ENCODE results near the gene ZNF469.
"Not testable (repeated sequence)": the region's sequence is repeated elsewhere in the genome, so short reads cannot be mapped to it uniquely, and the experiment has no call there.

The ZNF469 gene

DNA sequence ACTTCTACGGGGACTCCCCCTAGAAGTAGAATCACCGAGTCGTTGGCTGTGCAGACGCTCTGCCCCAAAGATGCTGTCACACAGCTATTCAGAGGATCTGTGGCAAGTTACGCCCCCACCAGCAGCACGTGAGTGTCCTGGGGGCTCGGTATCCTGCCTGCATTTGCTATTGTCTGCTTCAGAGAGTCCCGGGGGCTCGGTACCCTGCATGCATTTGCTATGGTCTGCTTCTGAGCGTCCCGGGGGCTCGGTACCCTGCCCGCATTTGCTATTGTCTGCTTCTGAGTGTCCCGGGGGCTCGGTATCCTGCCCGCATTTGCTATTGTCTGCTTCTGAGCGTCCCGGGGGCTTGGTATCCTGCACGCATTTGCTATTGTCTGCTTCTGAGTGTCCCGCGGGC lies 23.8 kb upstream of the ZNF469 start:
- DNase-seq: no peak

DNA sequence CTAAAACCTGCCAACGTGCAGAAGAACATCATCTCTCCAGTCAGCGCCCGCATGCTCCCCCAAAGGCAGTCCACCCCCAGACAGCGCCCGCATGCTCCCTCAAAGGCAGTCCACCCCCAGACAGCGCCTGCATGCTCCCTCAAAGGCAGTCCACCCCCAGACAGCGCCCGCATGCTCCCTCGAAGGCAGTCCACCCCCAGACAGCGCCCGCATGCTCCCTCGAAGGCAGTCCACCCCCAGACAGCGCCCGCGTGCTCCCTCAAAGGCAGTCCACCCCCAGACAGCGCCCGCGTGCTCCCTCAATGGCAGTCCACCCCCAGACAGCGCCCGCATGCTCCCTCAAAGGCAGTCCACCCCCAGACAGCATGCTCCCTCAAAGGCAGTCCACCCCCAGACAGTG lies 22.4 kb upstream of the ZNF469 start:
- DNase-seq: not testable (repeated sequence)

DNA sequence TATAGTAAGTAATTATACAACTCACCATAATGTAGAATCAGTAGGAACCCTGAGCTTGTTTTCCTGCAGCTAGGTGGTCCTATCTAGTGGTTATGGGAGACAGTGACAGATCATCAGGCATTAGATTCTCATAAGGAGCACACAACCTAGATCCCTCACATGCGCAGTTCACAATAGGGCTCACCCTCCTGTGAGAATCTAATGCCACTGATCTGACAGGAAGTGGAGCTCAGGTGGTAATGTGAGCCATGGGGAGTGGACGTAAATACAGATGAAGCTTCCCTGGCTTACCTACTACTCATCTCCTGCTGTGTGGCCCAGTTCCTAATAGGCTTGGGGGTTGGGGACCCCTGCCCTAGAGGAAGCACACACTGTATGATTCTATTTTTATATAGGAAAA lies 21.8 kb upstream of the ZNF469 start:
- no peak for DNase-seq

DNA sequence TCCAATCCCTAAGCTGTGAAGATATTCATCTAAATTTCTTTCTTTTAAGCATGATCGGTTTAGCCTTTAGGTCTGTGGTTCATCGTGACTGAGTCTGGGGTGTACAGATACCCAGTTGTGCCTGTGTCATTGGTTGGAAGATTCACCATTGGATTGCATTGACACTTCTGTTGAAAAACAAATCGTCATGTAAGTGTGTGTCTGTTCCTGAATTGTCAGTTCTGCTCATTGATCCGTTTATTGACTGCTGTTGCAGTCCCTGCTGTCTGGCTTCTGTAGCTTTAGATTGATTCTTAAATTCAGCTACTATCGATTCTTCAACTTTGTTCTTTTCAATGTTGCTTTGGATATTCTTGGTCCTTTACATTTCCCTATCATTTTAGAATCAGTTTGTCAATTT lies 21.0 kb upstream of the ZNF469 start:
- no peak for DNase-seq

DNA sequence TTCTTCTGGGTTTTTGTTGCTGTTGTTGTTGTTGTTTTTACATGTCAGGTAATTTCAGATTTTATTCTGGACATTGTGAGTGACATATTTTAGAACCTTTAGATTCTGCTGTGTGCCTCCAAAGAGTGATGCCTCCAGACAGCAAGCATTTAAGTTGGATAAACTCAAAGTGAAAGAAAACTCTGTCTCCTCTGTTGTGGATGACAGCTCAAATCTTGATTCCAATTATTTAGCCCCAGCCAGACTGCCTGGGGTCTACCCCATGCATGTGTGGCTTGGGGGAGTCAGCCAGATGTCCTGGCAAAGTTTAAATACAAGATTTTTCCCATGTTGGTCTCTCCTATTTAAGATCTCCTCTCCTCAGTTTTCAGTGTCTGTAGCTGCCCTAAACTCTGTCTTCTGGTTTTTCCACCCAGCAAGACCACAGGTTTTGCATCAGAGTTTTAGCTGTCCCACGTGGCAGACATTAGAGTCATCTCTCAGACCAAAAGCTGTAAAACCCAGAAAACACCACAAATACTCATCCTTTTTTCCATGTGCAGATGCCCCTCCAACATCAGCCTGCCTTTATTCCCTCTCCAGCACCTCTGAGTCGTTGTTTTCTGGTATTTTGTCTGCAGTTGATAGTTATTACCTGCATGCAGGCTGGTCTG lies 19.4 kb upstream of the ZNF469 start:
- no peak for DNase-seq

DNA sequence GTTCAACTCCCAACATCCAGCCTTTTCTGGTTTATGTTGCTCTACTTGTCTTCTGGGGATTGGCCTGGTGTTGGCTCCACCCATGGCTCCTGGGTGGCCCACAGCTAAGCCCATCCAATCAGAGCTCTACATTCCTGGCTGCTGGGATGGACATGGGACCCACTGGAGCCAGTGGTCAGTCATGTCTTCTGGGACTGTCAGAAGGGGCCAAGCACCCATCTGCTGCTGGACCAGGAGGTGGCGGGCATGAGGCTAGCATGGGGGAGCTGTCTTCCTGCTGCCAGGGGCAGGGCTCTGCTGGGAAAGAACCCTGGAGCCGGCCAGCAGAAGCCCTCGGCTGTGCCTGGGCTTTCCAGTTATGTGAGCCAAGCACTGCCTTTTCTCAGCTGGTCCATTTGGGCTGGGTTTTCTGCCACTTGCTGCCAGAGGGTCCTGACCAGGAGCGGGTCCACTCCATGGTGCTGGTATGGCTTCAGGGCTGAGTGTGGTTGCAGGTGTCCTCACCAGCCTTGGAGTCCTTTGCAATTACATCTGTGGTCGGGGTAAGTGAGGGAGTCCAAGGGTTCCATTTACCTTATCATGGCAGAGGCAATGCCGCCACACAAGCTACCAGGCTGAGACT lies 17.4 kb upstream of the ZNF469 start:
- DNase-seq: no peak

DNA sequence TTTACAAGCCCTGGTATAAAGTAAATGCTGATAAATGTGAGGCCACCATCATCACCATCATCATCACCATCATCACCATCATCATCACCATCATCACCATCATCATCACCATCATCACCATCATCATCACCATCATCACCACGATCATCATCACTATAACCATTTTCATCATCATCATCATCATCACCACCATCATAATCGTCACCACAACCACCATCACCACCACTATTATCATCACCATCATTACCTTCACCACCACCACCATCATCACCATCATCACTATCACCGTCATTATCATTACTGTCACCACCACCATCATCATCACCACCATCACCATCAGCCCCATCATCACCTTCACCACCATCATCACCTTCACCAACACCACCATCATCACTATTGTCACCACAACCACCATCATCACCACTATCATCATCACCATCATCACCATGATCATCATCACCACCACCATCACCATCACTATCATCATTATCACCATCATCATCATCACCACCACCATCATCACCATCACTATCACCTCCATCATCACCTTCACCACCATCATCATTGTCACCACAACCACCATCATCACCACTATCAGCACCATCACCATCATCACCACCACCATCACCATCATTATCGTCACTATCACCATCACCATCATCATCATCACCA lies 16.6 kb upstream of the ZNF469 start:
- no peak for DNase-seq

DNA sequence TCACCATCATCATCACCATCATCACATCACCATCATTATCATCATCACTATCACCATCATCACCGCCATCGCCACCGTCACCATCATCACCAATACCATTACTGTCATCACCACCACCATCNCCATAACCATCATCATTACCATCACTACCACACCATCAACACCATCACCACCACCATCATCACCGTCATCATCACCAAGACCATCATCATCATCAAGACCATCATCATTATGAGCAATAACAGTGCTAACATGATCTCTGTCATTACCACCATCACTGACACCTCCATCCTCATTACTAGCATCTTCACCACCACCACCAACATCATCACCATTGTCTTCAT lies 16.1 kb upstream of the ZNF469 start:
- no peak for DNase-seq

DNA sequence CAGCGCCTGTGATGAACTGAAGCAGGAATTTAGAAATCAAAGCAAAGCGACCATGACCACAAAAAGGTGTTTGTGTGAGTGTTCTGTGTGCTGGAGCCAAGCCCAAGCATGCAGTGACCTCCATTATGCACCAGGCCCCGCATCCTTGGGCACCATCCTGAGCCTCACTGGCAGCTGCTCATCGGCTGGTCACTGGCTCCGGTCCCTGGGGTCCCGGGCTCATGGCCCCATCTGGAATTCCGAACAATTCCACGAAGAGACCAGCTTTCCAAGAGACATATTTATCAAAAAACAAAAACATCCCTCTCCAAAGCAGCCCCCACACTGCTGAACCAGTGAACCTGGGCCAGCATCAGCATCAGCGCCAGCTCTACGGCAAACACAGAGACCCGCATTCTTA lies 15.2 kb upstream of the ZNF469 start:
- no peak for DNase-seq

DNA sequence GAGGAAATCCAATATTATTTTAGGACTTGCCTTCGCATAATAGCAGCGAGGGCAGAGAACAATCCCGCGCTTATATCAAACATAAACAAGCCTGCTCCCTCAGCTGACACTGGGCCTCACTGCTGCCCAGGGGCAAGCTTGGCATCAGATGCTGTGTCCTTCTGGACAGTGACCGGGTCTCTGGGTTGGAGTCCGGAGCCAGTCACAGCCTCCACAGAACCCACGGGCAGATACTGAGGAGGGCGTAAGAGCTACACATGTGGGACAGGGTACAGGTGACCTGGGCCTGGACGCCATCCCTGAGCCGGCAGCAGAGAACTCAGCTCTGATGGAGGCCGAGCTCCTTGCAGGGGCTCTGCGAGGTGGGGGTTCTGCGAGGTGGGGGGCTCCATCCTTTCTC lies 14.7 kb upstream of the ZNF469 start:
- DNase-seq: no peak

DNA sequence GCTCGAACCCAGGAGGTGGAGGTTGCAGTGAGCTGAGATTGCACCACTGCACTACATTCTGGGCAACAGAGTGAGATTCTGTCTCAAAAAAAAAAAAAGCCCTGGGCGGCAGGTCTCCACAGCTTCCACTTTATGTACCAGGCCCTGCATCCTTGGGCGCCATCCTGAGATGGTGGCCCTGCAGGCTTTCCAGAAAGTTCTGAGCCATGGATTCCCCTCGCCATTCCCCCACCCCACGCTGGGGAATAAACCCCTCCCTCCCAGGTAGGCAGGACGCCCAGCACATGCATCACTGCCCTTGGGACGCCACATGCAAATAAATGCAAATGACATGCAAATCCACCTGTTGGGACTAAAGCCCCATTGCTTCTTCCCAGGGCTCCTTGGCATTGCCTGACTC lies 13.8 kb upstream of the ZNF469 start:
- no peak for DNase-seq

DNA sequence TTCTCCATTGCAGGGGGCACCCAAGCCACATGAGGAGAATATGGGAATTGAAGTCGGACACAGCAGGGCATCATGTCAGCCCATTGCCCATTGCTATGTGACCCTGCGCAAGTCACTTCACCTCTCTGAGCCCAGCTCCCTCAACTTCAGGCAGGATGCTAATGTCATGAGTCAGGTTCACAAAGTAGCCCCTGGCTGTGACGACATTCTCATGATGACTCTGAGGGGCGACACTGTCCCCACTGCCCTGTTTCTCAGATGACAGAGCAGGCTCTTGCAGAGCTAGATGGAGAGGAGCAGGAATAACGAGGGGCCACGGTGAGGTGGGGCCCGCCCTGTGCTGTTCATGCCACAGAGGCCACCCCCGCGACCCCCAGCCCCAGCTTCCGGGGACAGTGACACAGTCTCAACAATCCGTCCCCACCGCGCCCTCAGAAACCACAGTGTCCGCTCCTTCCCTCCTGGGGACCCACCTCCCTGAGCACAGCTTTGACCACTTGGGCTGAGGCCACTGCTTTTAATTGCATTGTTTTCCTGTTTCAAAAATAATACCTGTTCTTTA lies 13.2 kb upstream of the ZNF469 start:
- DNase-seq: no peak

DNA sequence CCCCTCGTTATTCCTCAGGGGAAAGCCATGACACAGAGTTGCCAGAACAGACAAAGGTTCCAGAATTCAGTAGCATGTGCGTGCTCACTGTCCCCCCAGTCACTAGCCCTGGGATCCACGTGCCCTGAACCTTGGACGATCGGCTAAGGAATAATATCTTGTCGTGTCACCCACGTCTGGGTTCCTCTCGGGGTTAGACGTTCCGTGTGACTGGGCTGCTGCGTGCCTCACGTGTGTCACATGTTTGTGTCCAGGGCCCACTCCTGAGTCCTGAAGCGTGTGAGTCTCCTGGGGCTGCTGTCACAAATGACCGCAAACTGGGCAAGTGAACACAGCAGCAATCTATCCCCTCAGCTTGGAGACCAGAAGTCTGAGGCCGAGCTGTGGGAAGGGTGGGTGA lies 12.4 kb upstream of the ZNF469 start:
- DNase-seq: no peak

DNA sequence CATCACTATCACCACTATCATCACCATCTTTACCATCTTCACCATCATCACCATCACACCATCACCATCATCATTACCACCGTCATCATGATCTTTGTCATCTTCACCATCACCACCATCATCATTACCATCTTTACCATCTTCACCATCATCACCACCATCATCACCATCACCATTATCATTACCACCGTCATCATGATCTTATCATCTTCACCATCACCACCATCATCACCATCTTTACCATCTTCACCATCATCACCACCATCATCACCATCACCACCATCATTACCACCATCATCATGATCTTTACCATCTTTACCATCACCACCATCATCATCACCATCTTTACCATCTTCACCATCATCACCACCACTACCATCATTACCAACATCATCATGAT lies 10.2 kb upstream of the ZNF469 start:
- DNase-seq: no peak

DNA sequence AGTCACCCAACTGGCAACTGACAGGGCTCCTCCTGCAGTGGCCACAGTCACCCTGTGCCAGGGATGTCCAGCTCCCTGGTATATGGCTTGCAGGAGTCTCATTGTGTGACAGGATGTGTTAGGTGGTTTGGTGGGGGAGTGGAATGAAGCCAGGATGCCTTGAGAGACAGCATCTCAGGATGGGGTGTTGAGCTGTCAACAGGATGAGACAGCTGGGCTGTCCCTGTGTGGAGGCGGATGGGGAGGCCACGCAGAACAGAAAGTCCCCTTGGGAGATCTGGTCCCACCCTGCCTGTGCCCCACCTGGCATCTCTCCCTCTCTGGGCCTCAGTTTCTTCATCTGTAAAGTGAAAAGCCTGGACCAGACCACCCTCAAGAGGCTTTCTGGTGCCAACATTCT lies 9.5 kb upstream of the ZNF469 start:
- DNase-seq: no peak

DNA sequence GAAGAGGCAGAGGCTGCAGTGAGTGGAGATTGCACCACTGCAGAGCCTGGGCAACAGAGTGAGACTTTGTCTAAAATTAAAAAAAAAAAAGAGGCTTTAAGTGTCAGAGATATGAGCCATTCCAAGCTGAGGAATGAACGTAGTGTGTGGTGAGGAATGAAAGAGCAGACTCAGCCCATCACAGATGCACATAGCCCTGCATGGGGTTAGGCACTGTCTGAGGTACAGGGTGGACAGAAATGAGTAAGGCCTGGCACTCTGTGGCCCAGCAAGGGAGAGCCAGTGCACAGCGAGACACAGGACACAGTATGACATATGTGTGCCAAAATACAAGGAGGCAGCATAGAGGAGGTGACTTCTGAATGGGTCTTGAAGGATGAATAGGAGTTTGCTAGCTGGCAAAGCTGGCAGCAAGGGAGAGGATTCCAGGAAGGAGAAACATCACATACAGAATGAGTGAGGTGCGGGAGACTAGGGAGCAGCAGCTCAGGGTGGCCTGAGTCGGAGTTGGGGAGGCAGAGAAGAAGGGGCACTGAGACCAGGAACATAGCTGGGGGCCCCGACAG lies 8.7 kb upstream of the ZNF469 start:
- no peak for DNase-seq

DNA sequence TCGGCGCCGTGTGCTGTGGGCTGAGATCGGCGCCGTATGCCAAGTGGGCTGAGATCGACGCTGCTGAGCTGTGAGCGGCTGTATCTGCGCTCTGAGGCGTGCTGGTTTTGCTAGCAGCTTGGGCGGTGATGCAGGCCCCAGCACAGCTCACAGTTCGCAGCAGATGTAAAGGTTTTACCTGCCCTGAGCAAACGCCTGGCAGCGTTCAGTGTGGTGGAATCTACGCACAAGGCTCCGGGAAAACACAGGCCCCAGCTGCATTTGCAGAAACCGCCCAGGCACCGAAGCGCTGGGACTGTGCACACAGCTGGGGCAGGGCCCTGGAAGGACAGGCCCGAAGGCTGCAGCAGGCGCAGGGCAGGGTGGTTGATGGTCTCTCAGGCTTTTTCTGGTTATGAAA lies 8.0 kb upstream of the ZNF469 start:
- DNase-seq: no peak

DNA sequence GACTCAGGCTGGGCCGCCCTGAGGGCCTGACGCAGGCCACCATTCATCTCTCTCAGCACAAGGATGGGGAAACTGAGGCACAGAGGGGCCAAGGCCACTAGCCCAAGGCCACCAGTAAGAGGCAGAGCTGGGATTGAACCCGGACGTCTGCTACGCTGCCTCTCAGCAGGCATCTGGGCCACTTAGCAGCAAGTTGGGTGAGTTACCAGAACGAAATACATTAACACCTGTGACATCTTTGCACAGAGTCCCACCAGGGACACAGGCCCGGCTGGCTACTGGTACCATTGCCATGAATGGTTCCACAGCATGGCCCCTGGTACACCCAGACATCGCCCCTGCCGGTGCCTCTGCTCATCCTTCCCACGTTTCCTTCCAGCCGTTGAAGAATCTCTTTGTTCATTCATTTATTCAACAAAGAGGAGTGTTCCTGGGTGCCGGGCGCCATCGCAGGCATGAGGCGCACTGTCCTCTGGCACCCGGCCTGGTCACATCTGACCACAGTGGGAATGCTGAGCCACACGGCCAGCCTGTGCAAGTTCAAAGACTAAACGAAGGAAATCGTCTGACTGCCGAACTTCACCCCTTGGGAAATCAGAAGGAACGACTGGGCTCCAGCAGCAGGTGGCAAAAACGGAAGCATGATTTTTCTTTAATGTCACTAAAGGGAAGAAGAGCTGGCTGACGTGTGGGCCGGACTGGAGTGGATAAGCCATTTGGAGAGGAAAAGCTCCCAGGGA lies 7.4 kb upstream of the ZNF469 start:
- DNase-seq: no peak

DNA sequence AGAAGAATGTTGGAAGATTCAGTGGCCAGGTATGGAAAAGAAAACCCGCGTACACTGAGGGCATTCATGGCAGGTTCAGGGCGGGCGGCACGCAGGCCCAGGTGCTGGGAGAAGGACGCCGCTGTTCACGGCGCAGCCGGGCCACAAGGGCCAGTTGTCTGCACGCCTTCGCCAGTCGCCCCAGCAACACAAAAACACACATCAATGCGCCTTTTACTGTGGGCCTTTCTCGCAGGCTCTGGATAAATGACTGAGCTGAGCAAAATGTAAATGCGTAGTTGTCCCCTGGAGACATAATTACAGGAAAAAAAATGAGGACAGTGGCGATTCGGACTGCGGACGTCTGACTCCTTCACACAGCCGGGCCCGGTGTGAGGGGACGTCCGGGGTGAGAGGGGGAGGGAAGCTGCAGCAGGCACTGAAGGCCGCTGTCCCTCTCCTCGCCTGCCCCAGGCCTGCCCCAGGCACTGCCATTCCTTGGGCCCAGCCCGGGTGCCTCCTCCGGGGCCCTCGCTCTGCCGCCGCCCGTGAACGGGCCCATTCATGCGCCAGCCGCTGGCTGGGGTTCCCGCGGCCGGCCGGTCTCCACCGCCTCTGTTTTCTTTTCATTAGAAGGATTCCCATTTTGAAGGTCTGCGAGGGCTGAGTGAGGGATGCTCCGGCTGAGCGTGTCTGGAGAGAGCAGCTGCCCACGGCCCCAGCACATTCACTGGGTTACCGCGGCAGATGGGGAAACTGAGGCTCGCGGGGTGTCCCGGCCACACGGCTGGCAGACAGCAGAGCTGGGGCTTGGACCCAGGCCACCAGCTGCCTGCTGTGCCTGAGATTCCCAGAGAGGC lies 6.5 kb upstream of the ZNF469 start:
- DNase-seq: no peak

DNA sequence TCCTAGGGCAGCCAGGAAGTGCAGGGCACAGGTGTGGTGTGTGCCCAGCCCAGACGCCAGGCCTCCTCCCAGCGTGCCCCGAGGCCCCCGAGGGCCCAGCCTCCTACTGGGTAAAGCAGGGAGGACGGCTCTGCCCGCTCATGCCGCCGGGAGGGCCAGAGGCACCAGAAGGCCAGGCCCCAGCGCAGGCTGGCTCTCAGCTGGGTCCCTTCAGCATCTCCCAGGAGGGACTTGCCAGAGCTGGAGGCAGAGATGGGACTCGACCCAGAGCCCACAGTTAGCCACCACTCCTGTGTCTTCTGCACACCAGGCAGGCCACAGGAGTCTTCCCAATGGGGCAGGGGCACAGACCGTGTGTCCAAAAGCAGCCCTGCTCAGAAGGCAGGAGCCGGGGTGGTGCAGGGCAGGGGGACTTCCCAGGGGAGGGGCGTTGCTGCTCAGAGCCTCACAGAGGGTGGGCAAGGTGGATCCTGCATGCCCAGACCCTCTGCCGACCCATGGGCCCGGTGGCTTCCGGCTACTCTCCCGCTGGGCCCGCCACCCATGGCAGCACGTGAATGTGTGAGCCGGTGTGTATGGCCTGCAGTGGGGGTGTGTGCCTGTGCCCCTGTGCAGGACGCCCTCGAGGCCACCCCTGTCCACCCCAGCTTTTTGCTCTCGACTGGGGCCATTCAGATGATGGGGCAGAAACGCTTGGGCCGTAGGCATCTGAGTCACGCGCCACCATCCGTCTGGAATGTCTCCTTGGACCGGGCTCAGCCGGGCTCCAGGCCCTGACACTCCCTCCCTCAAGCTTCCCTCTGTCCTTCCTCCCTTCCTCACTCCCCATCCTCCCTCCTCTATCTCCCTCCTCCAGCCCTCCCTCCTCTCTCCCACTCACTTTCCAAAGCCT lies 5.7 kb upstream of the ZNF469 start:
- DNase-seq: peak; percentile 7

DNA sequence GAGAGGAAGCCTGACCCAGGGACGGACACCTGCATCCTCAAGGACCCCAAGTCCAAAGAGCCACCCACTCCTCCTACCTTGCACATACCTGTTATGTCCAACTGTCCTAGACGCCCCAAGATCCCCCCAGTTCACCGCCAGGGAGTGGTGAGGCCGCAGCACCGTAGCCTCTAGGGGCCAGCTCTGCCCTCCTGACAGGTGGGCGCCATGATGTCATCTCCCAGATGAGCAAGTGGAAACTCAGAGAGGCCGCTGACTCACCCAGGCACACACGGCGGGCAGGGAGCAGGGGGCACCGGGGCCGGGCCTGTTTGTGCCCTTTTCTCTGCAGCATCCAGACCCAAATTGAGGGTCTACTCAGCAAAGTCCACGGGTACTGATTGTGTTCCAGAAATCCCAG lies 4.8 kb upstream of the ZNF469 start:
- no peak for DNase-seq
